A673 (cell line): ENCODE data around the gene KRTAP10-2. TPM values are rescaled to one million over a fixed set of nuclear protein-coding genes. Genes with fewer than 3 reads are reported as not detected.
"Not testable (repeated sequence)": the region's sequence is repeated elsewhere in the genome, so short reads cannot be mapped to it uniquely, and the experiment has no call there.

ENCODE experiments used
- BruUV-seq: library from RNA; stranded (reverse); fragments of 400-500 nt; replicated peaks from 2 replicates; lab custom pipeline; 2021; lab: Mats Ljungman, UMichigan
- CTCF ChIA-PET: fragments of 300-600 bp; sonication (Branson Sonifier 250); formaldehyde crosslinking; loops from one replicate; lab custom pipeline; 2022; ENCODE audit warnings: antibody characterized with exemption; lab: Charles Lee
- POLR2A ChIA-PET: fragments of 300-600 bp; sonication (Branson Sonifier 250); formaldehyde crosslinking; loops from one replicate; lab custom pipeline; 2022; ENCODE audit warnings: antibody characterized with exemption; ENCODE audit not compliant: low non-redundant PET; lab: Charles Lee
- DNase-seq: peaks from one replicate; pipeline ENCODE4 v3.0.0-alpha.2; 2015; ENCODE audit warnings: low spot score
- H3K27ac ChIP-seq: fragments of 200-600 bp; sonication (generic); 2 replicates; pipeline ENCODE4 v1.5.1; 2016; ENCODE audit warnings: mixed run types, low read depth, mild to moderate bottlenecking, mixed read lengths, antibody characterized with exemption, low read length; ENCODE audit not compliant: poor library complexity, severe bottlenecking
- H3K27me3 ChIP-seq: fragments of 200-600 bp; sonication (generic); replicated peaks from 2 replicates; pipeline ENCODE4 v1.6.1; 2017; ENCODE audit warnings: mixed run types, low read depth, mild to moderate bottlenecking, mixed read lengths, antibody characterized with exemption, low read length; ENCODE audit not compliant: insufficient read depth, poor library complexity
- H3K36me3 ChIP-seq: fragments of 200-600 bp; sonication (generic); 2 replicates; pipeline ENCODE4 v1.6.1; 2016; ENCODE audit warnings: mixed run types, mild to moderate bottlenecking, mixed read lengths, antibody characterized with exemption, low read length; ENCODE audit not compliant: insufficient read depth, poor library complexity, severe bottlenecking
- H3K4me1 ChIP-seq: fragments of 200-600 bp; sonication (generic); 2 replicates; pipeline ENCODE4 v1.6.1; 2017; ENCODE audit warnings: mixed run types, mild to moderate bottlenecking, mixed read lengths, antibody characterized with exemption, low read length; ENCODE audit not compliant: insufficient read depth, poor library complexity, severe bottlenecking
- H3K4me3 ChIP-seq: fragments of 200-600 bp; sonication (generic); 2 replicates; pipeline ENCODE4 v1.5.1; 2016; ENCODE audit warnings: low read depth, mixed run types, mild to moderate bottlenecking, mixed read lengths, low read length; ENCODE audit not compliant: poor library complexity, severe bottlenecking
- H3K9me3 ChIP-seq: fragments of 200-600 bp; sonication (generic); 2 replicates; pipeline ENCODE4 v1.6.1; 2016; ENCODE audit warnings: mixed run types, low read depth, mild to moderate bottlenecking, mixed read lengths, antibody characterized with exemption, low read length; ENCODE audit not compliant: poor library complexity, severe bottlenecking
- CTCF ChIP-seq: fragments of 300-800, 200-600 bp; sonication (generic); conservative IDR thresholded peaks from 2 replicates; pipeline ENCODE4 v1.5.1; 2017; ENCODE audit warnings: low read depth, mild to moderate bottlenecking, antibody characterized with exemption, low read length, moderate library complexity, mixed read lengths
- EZH2 ChIP-seq: fragments of 200-600 bp; sonication (generic); IDR thresholded peaks from 2 replicates; pipeline ENCODE4 v1.6.1; 2017; ENCODE audit warnings: borderline replicate concordance, low read depth, mild to moderate bottlenecking, mixed read lengths, antibody characterized with exemption, low read length; ENCODE audit not compliant: poor library complexity, severe bottlenecking
- intact Hi-C: fragments of 100-400 bp; cut with micrococcal nuclease; formaldehyde crosslinking; loops from one replicate; pipeline ENCODE4 v1.10.0; 2022; ENCODE audit not compliant: unreplicated experiment
- total RNA-seq: library from RNA; stranded (reverse); gene quantifications from 2 replicates; pipeline ENCODE4 v1.2.3, GENCODE V29; 2021

Gene KRTAP10-2
- total RNA-seq, 1 experiment from 2014 or later, result 0.69 TPM

GRCh38 chr21:44503901-44504399 is 47.4 kb downstream of the KRTAP10-2 start:
- no TSS peak for BruUV-seq
- TF ChIP-seq EZH2, result no peak
- no peak for TF ChIP-seq CTCF

GRCh38 chr21:44503006-44503889 is 48.1 kb downstream of the KRTAP10-2 start:
- BruUV-seq, H3K4me3 ChIP-seq, intact Hi-C loops, DNase-seq, POLR2A ChIA-PET, H3K9me3 ChIP-seq, H3K4me1 ChIP-seq, H3K36me3 ChIP-seq, H3K27me3 ChIP-seq, CTCF ChIA-PET, H3K27ac ChIP-seq: not testable (repeated sequence)

More at GRCh38 chr21:44503901-44504399, 47.4 kb downstream of the KRTAP10-2 start:
- no peak for DNase-seq
- H3K9me3 ChIP-seq, result no peaks in the 10 kb centered on the region
- no peaks in the 10 kb centered on the region for H3K36me3 ChIP-seq
- H3K27me3 ChIP-seq, result no peaks in the 10 kb centered on the region
- no peak overlapping the region for H3K4me3 ChIP-seq
- ChIA-PET POLR2A (no interaction called here), CTCF (interaction anchor here (0.6 kb wide), 1 partner anchor 248 kb away, joined by 4 read pairs; no protein-coding TSS in a partner anchor)
- H3K4me1 ChIP-seq, result no peaks in the 10 kb centered on the region
- intact Hi-C loops, result no loop called here
- H3K27ac ChIP-seq, result no peak overlapping the region

- H3K27ac ChIP-seq, result no peak overlapping the region
- DNase-seq, result no peak
- TF ChIP-seq CTCF (no peak), EZH2 (no peak)
- no peaks in the 10 kb centered on the region for H3K9me3 ChIP-seq
- H3K4me3 ChIP-seq, result no peak overlapping the region
- CTCF ChIA-PET, result no interaction called here
- no peaks in the 10 kb centered on the region for H3K36me3 ChIP-seq
- intact Hi-C loops, result no loop called here
- POLR2A ChIA-PET, result interaction anchor here (0.6 kb wide), 1 partner anchor 53 kb away, joined by 14 read pairs; no protein-coding TSS in a partner anchor
- no peaks in the 10 kb centered on the region for H3K27me3 ChIP-seq
- BruUV-seq, result no TSS peak
- H3K4me1 ChIP-seq, result no peaks in the 10 kb centered on the region
Measured at GRCh38 chr21:44502171-44502958, 48.9 kb downstream of the KRTAP10-2 start.

Other genes with a start within 250 kb of the KRTAP10-2 start
- gene CFAP410, start 212.1 kb downstream of the KRTAP10-2 start, total RNA-seq, result 13.3 and 14.0 TPM in 2 replicates
- 0.21 TPM in 1 of 2 replicates, not detected in the other for gene TRPM2, start 197.9 kb downstream of the KRTAP10-2 start, total RNA-seq
- gene LRRC3, start 96.0 kb downstream of the KRTAP10-2 start, total RNA-seq, result 1.5 and 3.1 TPM in 2 replicates
- 0.28 and 0.47 TPM in 2 replicates for gene KRTAP10-1, start 11.3 kb downstream of the KRTAP10-2 start, total RNA-seq
- gene KRTAP10-3, start 7.3 kb upstream of the KRTAP10-2 start, total RNA-seq, result 0.62 TPM in 1 of 2 replicates, not detected in the other
- not detected in 2 replicates for gene KRTAP10-4, start 22.2 kb upstream of the KRTAP10-2 start, total RNA-seq
- 0.33 TPM in 1 of 2 replicates, not detected in the other for gene KRTAP10-5, start 29.1 kb upstream of the KRTAP10-2 start, total RNA-seq
- 0.39 TPM in 1 of 2 replicates, not detected in the other for gene KRTAP10-6, start 41.0 kb upstream of the KRTAP10-2 start, total RNA-seq
- gene KRTAP10-7, start 49.1 kb upstream of the KRTAP10-2 start, total RNA-seq, result not detected in 2 replicates
- not detected in 2 replicates for gene KRTAP10-8, start 60.6 kb upstream of the KRTAP10-2 start, total RNA-seq
- not detected in 2 replicates for gene KRTAP10-9, start 75.6 kb upstream of the KRTAP10-2 start, total RNA-seq
- not detected in 2 replicates for gene KRTAP10-10, start 85.9 kb upstream of the KRTAP10-2 start, total RNA-seq
- not detected in 2 replicates for gene KRTAP10-11, start 94.9 kb upstream of the KRTAP10-2 start, total RNA-seq
- gene KRTAP12-4, start 103.2 kb upstream of the KRTAP10-2 start, total RNA-seq, result 0.81 and 1.0 TPM in 2 replicates
- gene KRTAP12-3, start 106.4 kb upstream of the KRTAP10-2 start, total RNA-seq, result not detected in 2 replicates
- gene KRTAP12-2, start 115.4 kb upstream of the KRTAP10-2 start, total RNA-seq, result 1.6 and 1.8 TPM in 2 replicates
- gene KRTAP12-1, start 130.7 kb upstream of the KRTAP10-2 start, total RNA-seq, result 0.80 and 2.8 TPM in 2 replicates
- not detected in 2 replicates for gene KRTAP10-12, start 145.7 kb upstream of the KRTAP10-2 start, total RNA-seq
- gene TSPEAR, start 160.1 kb upstream of the KRTAP10-2 start, total RNA-seq, result 8.3 and 12.4 TPM in 2 replicates